ENCODE results near the gene CLSTN2. TPM values are rescaled to one million over a fixed set of nuclear protein-coding genes. Genes with fewer than 3 reads are reported as not detected.

CLSTN2 gene
- total RNA-seq, 1 donor from 2014 or later: not detected

- Mint-ChIP-seq H3K36me3 (ENCODE audit: low read depth) (no peaks in the 10 kb centered on the region), H3K27me3 (no peaks in the 10 kb centered on the region), H3K27ac (no peak overlapping the region), H3K9me3 (no peaks in the 10 kb centered on the region), H3K4me1 (no peaks in the 10 kb centered on the region), H3K4me3 (no peak overlapping the region)
- intact Hi-C loops (cut with micrococcal nuclease): no loop called here
- no peak for DNase-seq
Observed at GRCh38 chr3:140093742-140094141, 158.8 kb downstream of the CLSTN2 start.

DNA sequence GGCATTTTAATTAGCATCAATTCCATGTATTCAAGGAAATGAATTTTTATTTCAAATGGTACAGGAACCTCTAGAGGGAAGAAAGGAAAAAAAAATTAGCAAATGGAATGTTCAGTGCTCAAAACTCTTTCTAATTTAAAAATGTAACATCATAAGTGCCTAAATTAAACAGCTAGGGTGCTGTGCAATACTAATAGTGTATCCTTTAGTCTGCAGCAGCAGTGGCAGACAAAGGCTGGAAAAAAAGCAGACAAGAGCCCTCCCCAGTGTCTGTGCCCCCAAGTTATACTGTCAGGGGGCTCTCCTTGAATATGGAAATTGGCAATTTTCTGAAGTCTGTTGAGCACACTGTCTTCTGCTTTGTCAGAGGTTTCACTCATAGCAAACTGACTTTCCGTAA lies 159.5 kb downstream of the CLSTN2 start:
- intact Hi-C loops (cut with micrococcal nuclease): no loop called here
- Mint-ChIP-seq H3K36me3 (ENCODE audit: low read depth) (no peaks in the 10 kb centered on the region), H3K4me1 (no peaks in the 10 kb centered on the region), H3K9me3 (no peaks in the 10 kb centered on the region), H3K27me3 (no peaks in the 10 kb centered on the region), H3K27ac (no peak overlapping the region), H3K4me3 (no peak overlapping the region)
- DNase-seq: no peak

GRCh38 chr3:140096037-140096436 lies 161.1 kb downstream of the CLSTN2 start:
- Mint-ChIP-seq H3K27ac (no peak overlapping the region), H3K4me3 (no peak overlapping the region), H3K4me1 (no peaks in the 10 kb centered on the region), H3K27me3 (no peaks in the 10 kb centered on the region), H3K9me3 (no peaks in the 10 kb centered on the region), H3K36me3 (ENCODE audit: low read depth) (no peaks in the 10 kb centered on the region)
- DNase-seq: no peak
- intact Hi-C loops (cut with micrococcal nuclease): no loop called here

DNA sequence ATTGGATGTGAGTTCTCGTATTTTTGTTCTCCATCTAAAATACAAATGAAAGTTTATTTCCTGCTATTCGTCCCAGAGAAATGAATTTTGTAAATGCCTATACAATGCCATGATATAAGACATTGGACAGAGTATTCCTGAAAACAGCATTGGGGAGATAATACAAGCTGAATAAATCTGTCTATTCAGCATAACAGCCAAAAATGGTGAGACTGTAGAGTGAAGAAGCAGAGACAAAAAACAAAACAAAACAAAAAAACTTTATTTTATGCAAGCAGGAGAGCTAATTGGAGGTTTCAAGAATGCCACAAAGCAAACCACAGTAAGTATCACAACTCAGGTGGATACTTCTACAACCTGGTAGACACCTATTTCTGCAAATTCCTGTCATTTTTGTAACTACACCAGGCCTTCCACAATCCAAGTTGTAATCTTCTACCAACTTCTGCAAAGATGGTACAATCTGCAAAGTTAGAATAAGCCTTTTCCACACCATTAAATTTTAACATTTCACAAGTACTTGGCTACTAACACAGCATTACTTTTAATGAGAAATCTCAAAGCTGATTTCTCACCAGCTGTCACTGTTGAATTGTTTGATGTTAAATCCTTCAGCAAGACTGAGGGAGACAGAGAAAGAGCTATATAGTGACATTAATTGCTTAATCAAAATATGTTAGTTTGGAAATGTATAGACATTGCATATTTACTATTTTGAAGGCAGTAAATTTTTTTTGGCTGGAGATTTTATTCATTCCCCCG lies 163.1 kb downstream of the CLSTN2 start:
- Mint-ChIP-seq H3K4me1 (no peaks in the 10 kb centered on the region), H3K9me3 (no peaks in the 10 kb centered on the region), H3K27ac (no peak overlapping the region), H3K4me3 (no peak overlapping the region), H3K36me3 (ENCODE audit: low read depth) (no peaks in the 10 kb centered on the region), H3K27me3 (no peaks in the 10 kb centered on the region)
- intact Hi-C loops (cut with micrococcal nuclease): no loop called here
- DNase-seq: no peak

GRCh38 chr3:140100479-140100878 lies 165.5 kb downstream of the CLSTN2 start:
- DNase-seq: no peak
- H3K36me3 Mint-ChIP-seq (ENCODE audit: low read depth): no peaks in the 10 kb centered on the region
- no peaks in the 10 kb centered on the region for H3K4me1 Mint-ChIP-seq
- intact Hi-C loops (cut with micrococcal nuclease): no loop called here
- no peaks in the 10 kb centered on the region for H3K27me3 Mint-ChIP-seq
- no peak overlapping the region for H3K4me3 Mint-ChIP-seq
- H3K27ac Mint-ChIP-seq: no peak overlapping the region
- H3K9me3 Mint-ChIP-seq: no peaks in the 10 kb centered on the region

DNA sequence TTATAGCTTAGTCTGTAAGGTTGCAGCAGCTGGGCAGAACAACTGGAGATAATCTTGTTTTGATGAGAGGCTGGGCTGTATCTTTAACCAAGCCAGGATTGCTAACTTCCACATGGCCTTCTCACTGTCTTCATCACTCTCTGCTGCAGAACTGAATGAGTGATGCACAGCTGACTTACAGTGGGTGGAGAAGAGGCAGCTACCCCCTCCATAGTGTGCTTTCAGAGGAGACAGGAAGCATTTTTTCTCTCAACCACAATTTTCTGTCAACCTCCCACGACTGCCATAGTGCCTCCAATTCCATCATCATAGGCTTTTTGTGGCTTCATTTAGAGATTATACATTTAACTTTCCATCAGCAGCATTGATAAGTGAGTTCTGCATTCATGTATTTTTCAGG lies 168.2 kb downstream of the CLSTN2 start:
- intact Hi-C loops (cut with micrococcal nuclease): no loop called here
- H3K4me3 Mint-ChIP-seq: no peak overlapping the region
- no peak overlapping the region for H3K27ac Mint-ChIP-seq
- no peaks in the 10 kb centered on the region for H3K27me3 Mint-ChIP-seq
- H3K9me3 Mint-ChIP-seq: no peaks in the 10 kb centered on the region
- no peaks in the 10 kb centered on the region for H3K36me3 Mint-ChIP-seq (ENCODE audit: low read depth)
- DNase-seq: no peak
- no peaks in the 10 kb centered on the region for H3K4me1 Mint-ChIP-seq

DNA sequence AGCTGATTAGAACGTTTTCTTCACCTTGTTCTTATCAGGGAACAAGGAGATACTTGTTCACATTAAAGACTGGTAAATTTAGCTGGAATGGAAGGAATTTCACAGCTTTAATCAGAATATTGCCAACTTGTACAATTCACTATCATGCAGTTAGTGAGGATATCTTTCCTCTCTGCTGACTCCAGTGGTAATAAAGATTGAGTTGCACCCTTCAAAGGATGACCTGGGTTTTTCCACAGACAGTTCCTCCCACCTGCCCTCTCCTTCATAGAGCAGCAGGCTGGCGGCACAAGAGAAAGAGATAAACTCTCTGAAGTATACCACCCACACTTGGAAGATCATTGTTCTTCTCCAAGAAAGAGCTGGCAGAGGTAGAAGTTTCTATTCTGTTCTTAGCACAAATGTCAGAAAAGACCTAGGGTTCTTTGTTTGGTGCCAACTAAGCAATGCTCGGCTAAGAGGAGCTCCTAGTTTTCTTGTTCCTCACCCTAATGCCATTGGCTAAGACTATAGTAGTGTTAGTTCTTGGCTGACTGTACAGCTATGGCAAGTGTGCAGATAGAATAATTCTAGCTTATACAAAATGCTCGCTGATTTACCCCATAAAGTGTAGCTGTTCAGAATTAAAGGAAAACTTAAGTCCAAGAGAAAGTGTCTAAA lies 169.1 kb downstream of the CLSTN2 start:
- no peak for DNase-seq
- no peaks in the 10 kb centered on the region for H3K27me3 Mint-ChIP-seq
- no peaks in the 10 kb centered on the region for H3K4me1 Mint-ChIP-seq
- intact Hi-C loops (cut with micrococcal nuclease): no loop called here
- no peaks in the 10 kb centered on the region for H3K36me3 Mint-ChIP-seq (ENCODE audit: low read depth)
- H3K27ac Mint-ChIP-seq: no peak overlapping the region
- H3K9me3 Mint-ChIP-seq: no peaks in the 10 kb centered on the region
- no peak overlapping the region for H3K4me3 Mint-ChIP-seq

- H3K36me3 Mint-ChIP-seq (ENCODE audit: low read depth): no peaks in the 10 kb centered on the region
- no peak overlapping the region for H3K4me3 Mint-ChIP-seq
- intact Hi-C loops (cut with micrococcal nuclease): no loop called here
- H3K27ac Mint-ChIP-seq: no peak overlapping the region
- no peaks in the 10 kb centered on the region for H3K9me3 Mint-ChIP-seq
- no peak for DNase-seq
- H3K4me1 Mint-ChIP-seq: no peaks in the 10 kb centered on the region
- no peaks in the 10 kb centered on the region for H3K27me3 Mint-ChIP-seq
Observed at GRCh38 chr3:140113996-140114788, 179.2 kb downstream of the CLSTN2 start.

- intact Hi-C loops (cut with micrococcal nuclease): no loop called here
- H3K36me3 Mint-ChIP-seq (ENCODE audit: low read depth): no peaks in the 10 kb centered on the region
- no peak overlapping the region for H3K27ac Mint-ChIP-seq
- H3K9me3 Mint-ChIP-seq: no peaks in the 10 kb centered on the region
- H3K4me3 Mint-ChIP-seq: no peak overlapping the region
- no peaks in the 10 kb centered on the region for H3K27me3 Mint-ChIP-seq
- DNase-seq: no peak
- no peaks in the 10 kb centered on the region for H3K4me1 Mint-ChIP-seq
Observed at GRCh38 chr3:140114789-140115080, 179.8 kb downstream of the CLSTN2 start.

- H3K27me3 Mint-ChIP-seq: no peaks in the 10 kb centered on the region
- H3K36me3 Mint-ChIP-seq (ENCODE audit: low read depth): no peaks in the 10 kb centered on the region
- H3K9me3 Mint-ChIP-seq: no peaks in the 10 kb centered on the region
- intact Hi-C loops (cut with micrococcal nuclease): no loop called here
- no peak overlapping the region for H3K27ac Mint-ChIP-seq
- no peaks in the 10 kb centered on the region for H3K4me1 Mint-ChIP-seq
- no peak for DNase-seq
- H3K4me3 Mint-ChIP-seq: no peak overlapping the region
Observed at GRCh38 chr3:140117096-140117526, 182.1 kb downstream of the CLSTN2 start.

GRCh38 chr3:140122183-140122582 lies 187.2 kb downstream of the CLSTN2 start:
- no peaks in the 10 kb centered on the region for H3K4me1 Mint-ChIP-seq
- no peaks in the 10 kb centered on the region for H3K36me3 Mint-ChIP-seq (ENCODE audit: low read depth)
- intact Hi-C loops (cut with micrococcal nuclease): no loop called here
- no peak overlapping the region for H3K27ac Mint-ChIP-seq
- no peaks in the 10 kb centered on the region for H3K9me3 Mint-ChIP-seq
- no peak overlapping the region for H3K4me3 Mint-ChIP-seq
- H3K27me3 Mint-ChIP-seq: no peaks in the 10 kb centered on the region
- DNase-seq: no peak

DNA sequence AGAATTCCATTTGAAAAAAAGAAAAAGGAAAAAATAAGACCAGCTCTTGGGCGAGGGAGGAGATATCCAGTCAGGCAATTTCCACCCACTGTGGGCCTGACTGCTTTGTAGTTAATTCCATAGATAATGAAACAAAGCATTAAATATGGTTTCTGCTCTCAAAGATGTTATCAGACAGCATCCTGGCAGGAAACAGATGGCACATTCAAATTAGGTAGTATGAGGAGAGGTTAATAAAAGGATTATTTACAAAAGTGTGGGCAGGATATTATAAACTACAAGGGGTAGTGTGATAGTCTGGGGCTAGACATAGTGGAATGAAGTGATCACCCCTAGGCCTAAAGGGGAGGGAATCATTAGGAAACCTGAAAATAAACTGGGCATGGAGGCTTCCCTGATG lies 193.2 kb downstream of the CLSTN2 start:
- intact Hi-C loops (cut with micrococcal nuclease): loop anchor here (5.0 kb wide), 1 partner anchor 734 kb away; no protein-coding TSS in a partner anchor
- H3K4me1 Mint-ChIP-seq: no peaks in the 10 kb centered on the region
- no peaks in the 10 kb centered on the region for H3K36me3 Mint-ChIP-seq (ENCODE audit: low read depth)
- H3K9me3 Mint-ChIP-seq: no peaks in the 10 kb centered on the region
- no peaks in the 10 kb centered on the region for H3K27me3 Mint-ChIP-seq
- no peak overlapping the region for H3K4me3 Mint-ChIP-seq
- H3K27ac Mint-ChIP-seq: no peak overlapping the region
- DNase-seq: no peak

GRCh38 chr3:140128631-140129030 lies 193.6 kb downstream of the CLSTN2 start:
- Mint-ChIP-seq H3K36me3 (ENCODE audit: low read depth) (no peaks in the 10 kb centered on the region), H3K27me3 (no peaks in the 10 kb centered on the region), H3K27ac (no peak overlapping the region), H3K9me3 (no peaks in the 10 kb centered on the region), H3K4me1 (no peaks in the 10 kb centered on the region), H3K4me3 (no peak overlapping the region)
- DNase-seq: peak; percentile 59
- intact Hi-C loops (cut with micrococcal nuclease): loop anchor here (5.0 kb wide), 1 partner anchor 734 kb away; no protein-coding TSS in a partner anchor

- no peak for DNase-seq
- no peaks in the 10 kb centered on the region for H3K4me1 Mint-ChIP-seq
- no peaks in the 10 kb centered on the region for H3K9me3 Mint-ChIP-seq
- intact Hi-C loops (cut with micrococcal nuclease): loop anchor here (5.0 kb wide), 1 partner anchor 732 kb away; no protein-coding TSS in a partner anchor
- no peak overlapping the region for H3K4me3 Mint-ChIP-seq
- no peaks in the 10 kb centered on the region for H3K36me3 Mint-ChIP-seq (ENCODE audit: low read depth)
- no peak overlapping the region for H3K27ac Mint-ChIP-seq
- H3K27me3 Mint-ChIP-seq: no peaks in the 10 kb centered on the region
Observed at GRCh38 chr3:140129768-140130284, 194.8 kb downstream of the CLSTN2 start.
